MM.1S (cell line): ENCODE measurements around the gene PGA5.
"Not testable (repeated sequence)": the region's sequence is repeated elsewhere in the genome, so short reads cannot be mapped to it uniquely, and the experiment has no call there.

Experiments
- DNase-seq: peaks from one replicate; pipeline ENCODE4 v3.0.0-alpha.2; 2015
- H2AFZ ChIP-seq: fragments of 300-600 bp; sonication (generic); 2 replicates; pipeline ENCODE4 v1.6.0; 2016; ENCODE audit warnings: antibody characterized with exemption, low read length
- H3F3A ChIP-seq: fragments of 300-600 bp; sonication (generic); 2 replicates; pipeline ENCODE4 v1.6.1; 2016; ENCODE audit warnings: mild to moderate bottlenecking, antibody characterized with exemption, low read length, moderate library complexity, mixed read lengths; ENCODE audit not compliant: insufficient read depth
- H3K27ac ChIP-seq: fragments of 300-600 bp; sonication (generic); 2 replicates; pipeline ENCODE4 v1.5.1; 2016; ENCODE audit warnings: mild to moderate bottlenecking, low read length
- H3K27me3 ChIP-seq: fragments of 300-600 bp; sonication (generic); replicated peaks from 2 replicates; pipeline ENCODE4 v1.6.0; 2016; ENCODE audit warnings: low read length; ENCODE audit not compliant: insufficient read depth
- H3K36me3 ChIP-seq: fragments of 300-600 bp; sonication (generic); replicated peaks from 2 replicates; pipeline ENCODE4 v1.6.1; 2016; ENCODE audit warnings: mild to moderate bottlenecking, low read length, mixed read lengths; ENCODE audit not compliant: insufficient read depth
- H3K4me1 ChIP-seq: fragments of 300-600 bp; sonication (generic); 2 replicates; pipeline ENCODE4 v1.6.1; 2016; ENCODE audit warnings: low read length, mixed read lengths
- H3K4me2 ChIP-seq: fragments of 300-600 bp; sonication (generic); 2 replicates; pipeline ENCODE4 v1.6.0; 2016; ENCODE audit warnings: low read depth, low read length
- H3K4me3 ChIP-seq: fragments of 300-600 bp; sonication (generic); 2 replicates; pipeline ENCODE4 v1.5.1; 2016; ENCODE audit warnings: low read length, mixed read lengths
- H3K79me2 ChIP-seq: fragments of 300-600 bp; sonication (generic); 2 replicates; pipeline ENCODE4 v1.6.1; 2016; ENCODE audit warnings: mixed run types, low read length, mixed read lengths
- H3K9ac ChIP-seq: fragments of 300-600 bp; sonication (generic); 2 replicates; pipeline ENCODE4 v1.6.1; 2016; ENCODE audit warnings: low read length, mixed read lengths
- H3K9me2 ChIP-seq: fragments of 300-600 bp; sonication (generic); replicated peaks from 2 replicates; pipeline ENCODE4 v1.6.1; 2016; ENCODE audit warnings: mild to moderate bottlenecking, low read length, mixed read lengths; ENCODE audit not compliant: insufficient read depth
- H3K9me3 ChIP-seq: fragments of 300-600 bp; sonication (generic); replicated peaks from 2 replicates; pipeline ENCODE4 v1.6.1; 2016; ENCODE audit warnings: mild to moderate bottlenecking, low read length, mixed read lengths; ENCODE audit not compliant: insufficient read depth
- H4K20me1 ChIP-seq: fragments of 300-600 bp; sonication (generic); 2 replicates; pipeline ENCODE4 v1.6.1; 2016; ENCODE audit warnings: mild to moderate bottlenecking, low read length, moderate library complexity, mixed read lengths; ENCODE audit not compliant: insufficient read depth
- EZH2 ChIP-seq: fragments of 300-600 bp; sonication (generic); optimal IDR thresholded peaks from 2 replicates; pipeline ENCODE3; 2017; ENCODE audit warnings: low read depth, mild to moderate bottlenecking, antibody characterized with exemption, low read length, mixed read lengths
- EZH2phosphoT487 ChIP-seq: fragments of 300-600 bp; sonication (generic); IDR thresholded peaks from 2 replicates; pipeline ENCODE4 v1.6.1; 2018; ENCODE audit warnings: antibody characterized with exemption, low read length
- TF ChIP-seq, protein P1 (sequence below): fragments of 300-600 bp; sonication (generic); IDR thresholded peaks from 2 replicates; pipeline ENCODE4 v1.5.1; 2016; ENCODE audit warnings: antibody characterized with exemption, low read length, mixed read lengths

Gene PGA5

DNA sequence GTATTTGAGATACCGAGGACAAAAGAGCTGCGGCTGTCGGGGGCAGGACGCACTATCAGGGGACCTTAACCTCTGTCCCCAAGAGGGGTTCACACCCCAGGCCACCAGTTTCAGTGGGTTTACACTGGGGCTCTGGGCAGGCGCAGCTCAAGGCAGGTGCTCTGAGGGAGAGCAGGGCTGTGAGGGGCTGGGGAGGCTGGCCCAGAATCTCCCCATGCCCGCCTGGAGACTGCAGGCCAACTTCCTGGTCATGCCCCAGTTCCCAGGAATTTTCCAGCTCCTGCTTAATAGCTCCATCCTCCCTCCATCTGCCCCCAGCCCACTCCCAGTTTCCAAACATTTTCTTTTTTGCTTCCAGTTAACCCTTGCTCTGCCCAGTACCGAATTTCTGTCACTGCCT is 45.3 kb upstream of the PGA5 start:
- Histone ChIP-seq H3K27me3 (no peaks in the 10 kb centered on the region), H3K4me3 (no peak overlapping the region), H3K9me2 (no peaks in the 10 kb centered on the region), H4K20me1 (no peaks in the 10 kb centered on the region), H3K9me3 (no peaks in the 10 kb centered on the region), H3K27ac (no peak overlapping the region), H2AFZ (no peak overlapping the region), H3K9ac (no peak overlapping the region), H3F3A (no peaks in the 10 kb centered on the region), H3K79me2 (no peaks in the 10 kb centered on the region), H3K4me2 (no peak overlapping the region), H3K4me1 (no peaks in the 10 kb centered on the region), H3K36me3 (no peaks in the 10 kb centered on the region)
- no peak for DNase-seq
- no peak for TF ChIP-seq EZH2

DNA sequence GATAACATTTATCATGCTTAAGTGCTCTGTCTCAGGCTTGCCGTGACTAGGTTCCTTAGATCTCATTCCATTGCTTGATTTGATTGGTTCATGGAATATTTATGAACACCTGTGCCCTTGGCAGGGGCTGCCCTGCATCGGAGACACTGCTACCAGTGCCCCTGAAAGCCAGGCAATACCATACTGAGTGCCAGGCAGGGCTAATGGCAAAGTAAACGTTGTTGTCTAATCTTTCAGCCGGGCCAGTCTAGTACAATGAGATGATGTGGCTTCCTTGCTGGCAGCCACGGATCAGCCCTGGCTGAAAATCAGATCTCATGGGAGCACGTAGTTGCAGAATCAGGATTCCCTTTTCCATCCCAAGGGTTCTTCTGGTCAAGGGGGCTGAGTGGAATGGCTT is 42.6 kb upstream of the PGA5 start:
- Histone ChIP-seq H3K4me1 (0 out of 2 replicates have a peak, but pooled peaks cover 3% of the 10 kb centered on the region), H3K9ac (no peak overlapping the region), H4K20me1 (no peaks in the 10 kb centered on the region), H3K27me3 (no peaks in the 10 kb centered on the region), H3K9me2 (no peaks in the 10 kb centered on the region), H3K27ac (no peak overlapping the region), H3K36me3 (no peaks in the 10 kb centered on the region), H3K9me3 (no peaks in the 10 kb centered on the region), H3K79me2 (no peaks in the 10 kb centered on the region), H3K4me3 (no peak overlapping the region), H3F3A (no peaks in the 10 kb centered on the region), H2AFZ (no peak overlapping the region), H3K4me2 (no peak overlapping the region)
- DNase-seq, result no peak
- TF ChIP-seq EZH2, result no peak

DNA sequence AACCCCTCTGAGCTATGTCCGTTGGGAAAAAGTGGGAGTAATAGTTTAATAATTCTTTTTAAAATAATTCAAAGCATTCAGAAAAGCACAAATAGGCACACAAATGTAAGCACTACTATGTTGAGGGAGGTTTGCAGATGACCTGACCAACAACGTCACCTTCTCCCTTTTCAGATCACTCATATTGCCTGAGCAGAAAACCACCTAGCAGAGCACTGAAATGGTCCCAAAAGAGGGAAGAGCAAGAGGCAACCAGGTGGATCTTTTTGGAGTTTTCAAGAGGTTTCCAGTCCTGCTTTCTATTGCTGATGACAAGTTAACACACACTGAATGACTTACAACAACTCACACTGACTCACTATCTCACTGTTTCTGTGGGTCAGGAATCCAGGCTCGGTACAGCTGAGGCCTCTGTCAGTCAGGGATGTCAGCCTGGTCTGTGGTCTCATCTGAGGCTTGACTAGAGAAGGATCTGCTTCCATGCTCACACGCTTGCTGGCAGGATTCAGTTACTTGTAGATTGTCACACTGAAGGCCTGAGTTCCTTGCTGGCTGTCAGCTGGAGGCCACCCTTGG is 41.9 kb upstream of the PGA5 start:
- Histone ChIP-seq H3K27ac (no peak overlapping the region), H2AFZ (no peak overlapping the region), H3K9me2 (no peaks in the 10 kb centered on the region), H3F3A (no peaks in the 10 kb centered on the region), H3K79me2 (no peaks in the 10 kb centered on the region), H3K36me3 (no peaks in the 10 kb centered on the region), H3K9me3 (no peaks in the 10 kb centered on the region), H3K27me3 (no peaks in the 10 kb centered on the region), H3K4me3 (no peak overlapping the region), H3K4me1 (0 out of 2 replicates have a peak, but pooled peaks cover 3% of the 10 kb centered on the region), H4K20me1 (no peaks in the 10 kb centered on the region), H3K9ac (no peak overlapping the region), H3K4me2 (no peak overlapping the region)
- DNase-seq, result no peak
- no peak for TF ChIP-seq EZH2phosphoT487
- no peak for TF ChIP-seq EZH2
- TF ChIP-seq, protein P1, sequence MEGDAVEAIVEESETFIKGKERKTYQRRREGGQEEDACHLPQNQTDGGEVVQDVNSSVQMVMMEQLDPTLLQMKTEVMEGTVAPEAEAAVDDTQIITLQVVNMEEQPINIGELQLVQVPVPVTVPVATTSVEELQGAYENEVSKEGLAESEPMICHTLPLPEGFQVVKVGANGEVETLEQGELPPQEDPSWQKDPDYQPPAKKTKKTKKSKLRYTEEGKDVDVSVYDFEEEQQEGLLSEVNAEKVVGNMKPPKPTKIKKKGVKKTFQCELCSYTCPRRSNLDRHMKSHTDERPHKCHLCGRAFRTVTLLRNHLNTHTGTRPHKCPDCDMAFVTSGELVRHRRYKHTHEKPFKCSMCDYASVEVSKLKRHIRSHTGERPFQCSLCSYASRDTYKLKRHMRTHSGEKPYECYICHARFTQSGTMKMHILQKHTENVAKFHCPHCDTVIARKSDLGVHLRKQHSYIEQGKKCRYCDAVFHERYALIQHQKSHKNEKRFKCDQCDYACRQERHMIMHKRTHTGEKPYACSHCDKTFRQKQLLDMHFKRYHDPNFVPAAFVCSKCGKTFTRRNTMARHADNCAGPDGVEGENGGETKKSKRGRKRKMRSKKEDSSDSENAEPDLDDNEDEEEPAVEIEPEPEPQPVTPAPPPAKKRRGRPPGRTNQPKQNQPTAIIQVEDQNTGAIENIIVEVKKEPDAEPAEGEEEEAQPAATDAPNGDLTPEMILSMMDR, result no peak

- H3K79me2 ChIP-seq, result no peaks in the 10 kb centered on the region
- no peaks in the 10 kb centered on the region for H3K9me2 ChIP-seq
- no peaks in the 10 kb centered on the region for H3K36me3 ChIP-seq
- 0 out of 2 replicates have a peak overlapping the region, but pooled peaks have one; percentile 42 for H2AFZ ChIP-seq
- no peaks in the 10 kb centered on the region for H3F3A ChIP-seq
- H3K27me3 ChIP-seq, result no peaks in the 10 kb centered on the region
- no peak overlapping the region for H3K9ac ChIP-seq
- TF ChIP-seq EZH2phosphoT487, result no peak
- TF ChIP-seq, protein P1, result no peak
- TF ChIP-seq EZH2, result no peak
- H3K9me3 ChIP-seq, result no peaks in the 10 kb centered on the region
- no peaks in the 10 kb centered on the region for H4K20me1 ChIP-seq
- 0 out of 2 replicates have a peak, but pooled peaks cover 3% of the 10 kb centered on the region for H3K4me1 ChIP-seq
- H3K4me2 ChIP-seq, result no peak overlapping the region
- DNase-seq, result peak; percentile 62
- no peak overlapping the region; the same call in 1 of the 2 replicates for H3K4me3 ChIP-seq
- peak overlapping the region; percentile 18; the same call in 1 of the 2 replicates for H3K27ac ChIP-seq
Measured at GRCh38 chr11:61201476-61201875, 39.5 kb upstream of the PGA5 start.

GRCh38 chr11:61202950-61203746 is 37.8 kb upstream of the PGA5 start, which contains the start of gene PGA3:
Gene PGA3 (plus strand): TSS chr11:61203515. CDS start chr11:61203565, 50 bp downstream.
- not testable (repeated sequence) for H3K27ac ChIP-seq, H3K9me3 ChIP-seq, DNase-seq, H3K4me3 ChIP-seq, H3K36me3 ChIP-seq, H2AFZ ChIP-seq, H3K4me2 ChIP-seq, H3K9ac ChIP-seq, H3K79me2 ChIP-seq, H3K27me3 ChIP-seq, H4K20me1 ChIP-seq, H3K4me1 ChIP-seq, H3F3A ChIP-seq, H3K9me2 ChIP-seq

GRCh38 chr11:61203873-61204272 is 37.1 kb upstream of the PGA5 start:
- DNase-seq, H3K4me1 ChIP-seq, H3K79me2 ChIP-seq, H2AFZ ChIP-seq, H4K20me1 ChIP-seq, H3K27me3 ChIP-seq, H3K4me2 ChIP-seq, H3K36me3 ChIP-seq, H3K9ac ChIP-seq, H3F3A ChIP-seq, H3K27ac ChIP-seq, H3K9me3 ChIP-seq, H3K4me3 ChIP-seq, H3K9me2 ChIP-seq: not testable (repeated sequence)
